Measurements from ENCODE around the gene TRIM38.
"Not testable (repeated sequence)": the region's sequence is repeated elsewhere in the genome, so short reads cannot be mapped to it uniquely, and the experiment has no call there.

The TRIM38 gene

DNA sequence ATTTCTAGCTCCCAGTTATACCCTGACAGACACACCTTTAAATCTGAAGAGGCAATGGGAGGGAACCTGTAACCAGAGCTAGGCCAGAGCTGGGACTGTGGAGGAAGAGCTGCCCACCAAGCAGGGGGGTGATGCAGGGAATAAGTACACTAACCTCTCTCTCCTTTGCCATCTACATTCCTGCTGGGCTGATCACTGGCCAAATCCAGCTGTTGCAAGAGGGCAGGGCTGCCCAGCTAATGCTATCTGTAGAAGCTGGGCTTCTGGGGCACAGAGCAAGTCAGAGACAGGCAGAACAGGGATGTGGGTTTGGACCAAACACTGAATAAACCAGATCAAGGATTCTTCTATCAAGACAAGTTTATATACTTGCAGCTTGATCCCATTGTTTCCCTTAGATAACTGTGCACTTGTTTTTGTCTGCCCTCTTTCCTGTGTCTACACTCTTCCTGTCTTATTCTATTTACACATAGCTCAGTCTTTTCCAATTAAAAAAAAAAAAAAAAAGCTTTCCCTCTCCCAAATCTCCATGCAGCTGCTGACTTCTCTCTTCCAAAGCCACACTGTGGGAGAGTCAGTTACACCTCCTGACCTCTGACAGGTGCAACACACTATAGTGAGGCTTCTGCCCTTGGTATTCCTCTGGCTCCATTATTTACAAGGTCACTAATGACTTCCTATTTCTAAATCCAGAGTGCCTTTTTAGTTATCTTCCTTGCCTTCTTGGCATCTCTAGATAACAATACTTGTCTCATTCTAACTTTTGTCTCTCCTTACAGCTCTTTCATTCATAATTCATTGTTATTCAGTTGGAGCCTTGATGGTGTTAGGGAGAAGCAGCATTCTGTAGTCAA is 43.7 kb downstream of the TRIM38 start:
- DNase-seq (ENCODE audit: low spot score): no peak

GRCh38 chr6:26006940-26007305 is 44.3 kb downstream of the TRIM38 start:
- DNase-seq (ENCODE audit: low spot score): not testable (repeated sequence)

- no peak for DNase-seq (ENCODE audit: low spot score)
These were observed 45.9 kb downstream of the TRIM38 start for GRCh38 chr6:26008470-26008869.

- no peak for DNase-seq (ENCODE audit: low spot score)
These were observed 47.2 kb downstream of the TRIM38 start for GRCh38 chr6:26009817-26010216.

- no peak for DNase-seq (ENCODE audit: low spot score)
These were observed 49.5 kb downstream of the TRIM38 start for GRCh38 chr6:26012061-26012460.

DNA sequence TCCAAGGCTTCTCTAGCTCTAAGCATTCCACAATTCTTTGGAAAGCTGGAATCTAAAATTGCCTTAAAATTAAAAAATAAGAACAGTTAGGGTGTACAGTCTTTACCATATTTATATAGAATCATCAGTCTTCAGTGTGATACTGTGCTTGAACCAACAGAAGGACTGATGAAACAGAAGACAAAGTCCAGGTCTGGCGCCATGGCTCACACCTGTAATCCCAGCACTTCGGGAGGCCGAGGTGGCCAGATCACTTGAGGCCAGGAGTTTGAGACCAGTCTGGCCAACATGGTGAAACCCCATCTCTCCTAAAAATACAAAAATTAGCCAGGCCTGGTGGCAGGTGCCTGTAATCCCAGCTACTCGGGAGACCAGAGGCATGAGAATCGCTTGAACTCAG is 51.8 kb downstream of the TRIM38 start:
- not testable (repeated sequence) for DNase-seq (ENCODE audit: low spot score)

DNA sequence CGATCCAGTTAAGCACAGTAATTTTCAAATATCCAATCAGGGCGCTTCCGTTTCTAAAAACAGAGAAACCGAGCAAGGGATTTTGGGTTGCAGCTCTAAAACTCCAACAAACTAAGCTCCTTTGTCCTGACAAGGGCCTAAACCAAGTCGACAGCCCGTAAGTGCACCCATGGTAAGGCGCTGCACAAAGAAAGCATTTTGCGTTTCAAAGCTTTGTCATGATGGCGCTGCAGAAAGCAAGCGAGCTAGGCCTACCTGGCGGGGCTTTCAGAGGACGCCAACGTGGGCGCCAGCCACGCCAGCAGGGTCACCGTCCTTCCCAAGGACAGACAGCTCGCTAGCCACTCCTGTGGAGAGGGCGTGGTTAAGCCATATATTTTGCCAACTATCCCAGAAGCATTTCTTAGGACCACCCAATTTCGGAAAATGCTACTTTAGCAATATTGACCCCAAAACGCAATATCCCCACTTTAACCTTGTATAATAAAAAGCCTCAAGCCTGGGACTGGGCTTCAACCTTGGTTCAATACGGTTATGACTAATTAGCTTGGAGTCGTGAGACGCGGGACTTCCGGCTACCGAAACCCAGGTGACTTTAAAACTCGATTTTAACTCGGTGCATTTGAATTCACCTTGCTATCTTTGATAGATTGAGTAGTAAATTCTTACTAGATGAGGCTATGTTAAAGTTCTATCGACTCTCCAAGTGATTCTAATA is 53.8 kb downstream of the TRIM38 start:
- no peak for DNase-seq (ENCODE audit: low spot score)

DNA sequence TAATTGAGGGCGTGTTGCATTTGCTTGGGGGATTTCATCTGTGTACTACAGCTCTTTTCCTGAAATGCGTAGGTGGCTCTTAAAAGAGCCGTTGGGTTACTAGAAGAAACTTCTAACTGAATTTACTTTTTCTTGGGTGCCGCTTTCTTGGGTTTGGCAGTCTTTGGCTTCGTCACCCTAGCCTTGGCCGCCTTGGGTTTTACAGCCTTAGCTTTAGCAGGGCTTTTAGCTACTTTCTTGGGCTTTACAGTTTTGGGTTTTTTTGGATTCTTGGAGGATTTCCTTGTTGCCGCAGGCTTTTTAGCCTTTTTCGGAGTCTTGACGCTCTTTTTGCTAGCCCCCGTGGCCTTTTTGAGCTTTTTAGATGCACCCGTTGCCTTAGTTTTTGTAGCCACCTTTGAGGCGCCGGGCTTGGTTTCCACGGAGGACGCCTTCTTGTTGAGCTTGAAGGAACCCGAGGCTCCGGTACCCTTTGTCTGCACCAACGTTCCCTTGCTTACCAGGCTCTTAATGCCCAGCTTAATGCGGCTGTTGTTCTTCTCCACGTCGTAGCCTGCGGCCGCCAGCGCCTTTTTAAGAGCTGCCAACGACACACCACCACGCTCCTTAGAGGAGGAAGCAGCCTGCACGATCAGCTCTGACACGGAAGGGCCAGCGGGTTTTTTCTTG is 54.5 kb downstream of the TRIM38 start:
- DNase-seq (ENCODE audit: low spot score): no peak

DNA sequence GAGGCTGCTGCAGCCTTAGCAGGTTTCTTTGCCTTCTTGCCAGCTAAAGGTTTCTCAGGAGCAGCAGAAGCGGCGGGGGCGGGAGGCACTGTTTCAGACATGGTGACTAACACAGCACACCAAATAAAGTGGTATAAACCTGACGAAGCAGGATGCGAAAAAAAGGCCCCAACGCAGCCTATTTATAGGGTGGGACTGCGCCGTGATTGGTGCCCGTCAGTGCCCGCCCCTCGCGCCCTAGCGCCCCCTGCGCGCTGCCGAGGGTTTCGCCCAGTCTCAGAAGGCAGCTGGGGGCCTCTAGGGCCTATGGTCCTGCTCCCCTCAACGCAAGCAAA is 55.0 kb downstream of the TRIM38 start:
- DNase-seq (ENCODE audit: low spot score): peak; percentile 35

GRCh38 chr6:26019261-26019830 is 56.7 kb downstream of the TRIM38 start:
- no peak for DNase-seq (ENCODE audit: low spot score)

GRCh38 chr6:26019967-26020328 is 57.3 kb downstream of the TRIM38 start:
- DNase-seq (ENCODE audit: low spot score): no peak

GRCh38 chr6:26020329-26021000 is 57.9 kb downstream of the TRIM38 start:
- peak; percentile 94 for DNase-seq (ENCODE audit: low spot score)

DNA sequence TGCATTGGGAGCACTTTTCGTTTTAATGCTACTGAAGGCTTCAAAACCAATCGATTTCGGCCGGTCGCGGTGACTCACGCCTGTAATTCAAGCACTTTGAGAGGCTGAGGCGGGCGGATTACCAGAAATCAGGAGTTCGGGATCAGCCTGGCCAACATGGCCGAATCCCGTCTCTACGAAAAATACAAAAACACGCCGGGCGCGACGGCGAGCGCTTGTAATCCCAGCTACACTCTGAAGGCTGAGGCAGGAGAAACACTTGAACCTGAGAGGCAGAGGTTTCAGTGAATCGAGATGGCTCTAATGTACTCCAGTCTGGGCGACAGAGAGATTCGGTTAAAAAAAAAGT is 58.4 kb downstream of the TRIM38 start:
- peak; percentile 80 for DNase-seq (ENCODE audit: low spot score)

DNA sequence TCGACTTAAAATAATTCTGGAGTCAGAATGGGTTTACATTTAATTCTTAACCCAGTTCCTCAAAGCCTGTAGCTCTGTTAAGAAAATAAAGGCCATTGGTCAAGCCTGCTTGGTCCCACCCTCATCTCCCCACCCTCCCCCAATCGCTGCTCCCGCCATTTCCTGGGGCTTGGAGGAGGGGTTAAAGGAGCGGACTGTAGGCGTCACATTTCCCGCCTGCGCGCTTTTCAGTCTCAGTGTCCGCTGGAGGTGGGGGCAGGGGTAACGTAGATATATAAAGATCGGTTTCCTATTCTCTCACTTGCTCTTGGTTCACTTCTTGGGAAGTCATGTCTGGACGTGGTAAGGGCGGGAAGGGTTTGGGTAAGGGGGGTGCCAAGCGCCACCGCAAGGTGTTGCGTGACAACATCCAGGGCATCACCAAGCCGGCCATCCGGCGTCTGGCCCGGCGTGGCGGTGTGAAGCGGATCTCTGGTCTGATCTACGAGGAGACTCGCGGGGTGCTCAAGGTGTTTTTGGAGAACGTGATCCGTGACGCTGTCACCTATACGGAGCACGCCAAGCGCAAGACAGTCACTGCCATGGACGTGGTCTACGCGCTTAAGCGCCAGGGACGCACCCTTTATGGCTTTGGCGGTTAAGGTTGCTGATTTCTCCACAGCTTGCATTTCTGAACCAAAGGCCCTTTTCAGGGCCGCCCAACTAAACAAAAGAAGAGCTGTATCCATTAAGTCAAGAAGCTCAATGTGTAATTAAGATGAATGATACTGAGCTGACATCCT is 58.9 kb downstream of the TRIM38 start:
- DNase-seq (ENCODE audit: low spot score): peak; percentile 95

DNA sequence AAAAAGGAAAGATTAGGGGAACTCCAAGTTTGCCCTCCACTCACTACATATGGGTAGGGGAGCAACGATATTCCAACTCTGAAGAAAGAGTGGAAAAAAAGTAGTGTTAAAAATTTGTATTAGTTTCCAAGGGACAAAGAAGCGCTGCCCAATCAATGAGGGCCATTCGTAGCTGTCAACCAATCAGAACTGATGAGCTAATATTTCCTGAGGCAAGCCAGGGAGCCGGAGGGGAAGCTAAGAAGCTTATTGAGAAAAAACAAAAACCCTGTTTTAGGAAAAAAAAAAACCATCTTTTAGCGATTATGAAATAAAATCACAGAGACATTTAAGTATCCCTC is 59.5 kb downstream of the TRIM38 start:
- peak; percentile 85 for DNase-seq (ENCODE audit: low spot score)

- DNase-seq (ENCODE audit: low spot score): no peak
These were observed 60.1 kb downstream of the TRIM38 start for GRCh38 chr6:26022737-26023136.

- no peak for DNase-seq (ENCODE audit: low spot score)
These were observed 62.0 kb downstream of the TRIM38 start for GRCh38 chr6:26024651-26025046.

- DNase-seq (ENCODE audit: low spot score): peak; percentile 83
These were observed 62.7 kb downstream of the TRIM38 start for GRCh38 chr6:26025047-26025893.

- DNase-seq (ENCODE audit: low spot score): peak; percentile 97
These were observed 63.6 kb downstream of the TRIM38 start for GRCh38 chr6:26025894-26026832.

Data from RKO (cell line).